GM18520 (cell line): ENCODE data around the gene HSPG2.

ENCODE experiments used
- ATAC-seq: cut with Tn5 transposase; IDR thresholded peaks from one replicate; pipeline ENCODE4 v1.9.1; 2021; ENCODE audit not compliant: unreplicated experiment

HSPG2 gene

GRCh38 chr1:21849909-21850576, 87.1 kb downstream of the HSPG2 start:
- no peak for ATAC-seq

- ATAC-seq: no peak
These were observed 88.5 kb downstream of the HSPG2 start for GRCh38 chr1:21848524-21849174.

- no peak for ATAC-seq
These were observed 89.6 kb downstream of the HSPG2 start for GRCh38 chr1:21847223-21848205.

- ATAC-seq: no peak
These were observed 91.2 kb downstream of the HSPG2 start for GRCh38 chr1:21845646-21846641.

- ATAC-seq: no peak
These were observed 93.1 kb downstream of the HSPG2 start for GRCh38 chr1:21843996-21844395.

GRCh38 chr1:21843208-21843607, 93.9 kb downstream of the HSPG2 start:
- ATAC-seq: no peak

GRCh38 chr1:21842606-21843162, 94.4 kb downstream of the HSPG2 start:
- ATAC-seq: no peak

- no peak for ATAC-seq
These were observed 95.2 kb downstream of the HSPG2 start for GRCh38 chr1:21841852-21842466.

- no peak for ATAC-seq
These were observed 96.1 kb downstream of the HSPG2 start for GRCh38 chr1:21840981-21841380.

- ATAC-seq: no peak
These were observed 97.6 kb downstream of the HSPG2 start for GRCh38 chr1:21839337-21840037.

GRCh38 chr1:21838359-21839157, 98.6 kb downstream of the HSPG2 start:
- ATAC-seq: no peak

GRCh38 chr1:21837476-21837875, 99.6 kb downstream of the HSPG2 start:
- no peak for ATAC-seq

- ATAC-seq: no peak
These were observed 100.4 kb downstream of the HSPG2 start for GRCh38 chr1:21836729-21837128.

- ATAC-seq: no peak
These were observed 101.1 kb downstream of the HSPG2 start for GRCh38 chr1:21836010-21836409.

GRCh38 chr1:21834666-21835065, 102.4 kb downstream of the HSPG2 start:
- ATAC-seq: no peak

GRCh38 chr1:21834094-21834493, 103.0 kb downstream of the HSPG2 start:
- ATAC-seq: no peak

- no peak for ATAC-seq
These were observed 103.6 kb downstream of the HSPG2 start for GRCh38 chr1:21833392-21833976.

- ATAC-seq: no peak
These were observed 105.6 kb downstream of the HSPG2 start for GRCh38 chr1:21831454-21831970.
